Lung (tissue), 12 donors: ENCODE measurements around the gene NXNL1. TPM values are rescaled to one million over a fixed set of nuclear protein-coding genes. Genes with fewer than 3 reads are reported as not detected.

Source experiments
- ATAC-seq: fragments of 200-7000 bp; cut with Tn5 transposase; one replicate; pipeline ENCODE4 v1.9.1; 2020; ENCODE audit warnings: moderate number of reproducible peaks; ENCODE audit not compliant: insufficient read depth, low FRiP score
- DNase-seq, 3 donors: peaks; one replicate each; pipeline ENCODE4 v3.0.0-alpha.2; 2013 to 2017
- H3K27ac ChIP-seq, 2 donors: one replicate each; pipeline ENCODE4 v1.5.1; 2013; ENCODE audit warnings: mild to moderate bottlenecking in 2 of 2, moderate library complexity in 2 of 2, control low read depth in 1 of 2, inconsistent platforms in 1 of 2, low read depth in 1 of 2, low read length in 1 of 2
- H3K27me3 ChIP-seq, 3 donors: one replicate each; pipeline ENCODE4 v1.5.1; 2013; ENCODE audit warnings: low read length in 2 of 3; ENCODE audit not compliant: control insufficient read depth in 3 of 3, insufficient read depth in 3 of 3
- H3K36me3 ChIP-seq, 4 donors: one replicate each; pipeline ENCODE4 v1.5.1; 2013; ENCODE audit warnings: low read length in 4 of 4, mild to moderate bottlenecking in 1 of 4, moderate library complexity in 1 of 4; ENCODE audit not compliant: control insufficient read depth in 4 of 4, insufficient read depth in 4 of 4
- H3K4me1 ChIP-seq, 5 donors: one replicate each; pipeline ENCODE4 v1.5.1; 2013; ENCODE audit warnings: low read length in 5 of 5, mild to moderate bottlenecking in 2 of 5, moderate library complexity in 1 of 5; ENCODE audit not compliant: control insufficient read depth in 5 of 5, insufficient read depth in 5 of 5
- H3K4me3 ChIP-seq: one replicate; pipeline ENCODE4 v1.5.1; 2013; ENCODE audit warnings: mild to moderate bottlenecking, control low read depth, moderate library complexity
- H3K9ac ChIP-seq, 2 donors: one replicate each; pipeline ENCODE4 v1.5.1; 2013; ENCODE audit warnings: low read length in 2 of 2, control low read depth in 1 of 2; ENCODE audit not compliant: insufficient read depth in 1 of 2
- H3K9me3 ChIP-seq, 4 donors: one replicate each; pipeline ENCODE4 v1.5.1; 2013; ENCODE audit warnings: low read length in 3 of 4, mild to moderate bottlenecking in 1 of 4, moderate library complexity in 1 of 4; ENCODE audit not compliant: control insufficient read depth in 4 of 4, insufficient read depth in 3 of 4
- WGBS, 2 donors: extraction: QIAGEN DNeasy Blood & Tissue Kit; methylation state at CpG; one replicate each; pipeline ENCODE4 v1.1.7; 2013; 5-methylcytosine and 5-hydroxymethylcytosine counted together
- polyA plus RNA-seq, 2 donors: library from polyadenylated mRNA; stranded (reverse); fragments of 200-250 nt; gene quantifications; one replicate each; pipeline ENCODE4 v1.2.1, GENCODE V29; 2013
- total RNA-seq, 2 donors: library from RNA; depleted of rRNA in 1 of 2; stranded (reverse); fragments of >200 nt in 1 of 2; gene quantifications; one replicate each; pipeline ENCODE4 v1.2.1, GENCODE V29; 2014 to 2021
- TF ChIP-seq, protein P1 (sequence below): IDR thresholded peaks from 2 replicates; pipeline ENCODE4 v1.5.1; 2012; ENCODE audit warnings: mild to moderate bottlenecking; ENCODE audit errors: control extremely low read depth, extremely low read depth
- donor health status: control.
- donor health status: control.
- donor health status: Bipolar disorder and iron deficiency.
- donor health status: healthy.
- donor health status: DM: yes; HTN: yes; CAD: no.

Gene NXNL1
- total and polyA plus RNA-seq, 4 donors, result not detected

DNA sequence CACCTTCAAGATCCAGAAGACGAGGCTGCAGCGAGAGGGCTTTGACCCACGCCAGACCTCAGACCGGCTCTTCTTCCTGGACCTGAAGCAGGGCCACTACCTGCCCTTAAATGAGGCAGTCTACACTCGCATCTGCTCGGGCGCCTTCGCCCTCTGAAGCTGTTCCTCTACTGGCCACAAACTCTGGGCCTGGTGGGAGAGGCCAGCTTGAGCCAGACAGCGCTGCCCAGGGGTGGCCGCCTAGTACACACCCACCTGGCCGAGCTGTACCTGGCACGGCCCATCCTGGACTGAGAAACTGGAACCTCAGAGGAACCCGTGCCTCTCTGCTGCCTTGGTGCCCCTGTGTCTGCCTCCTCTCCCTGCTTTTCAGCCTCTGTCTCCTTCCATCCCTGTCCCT is 43.7 kb upstream of the NXNL1 start:
- H3K27me3 ChIP-seq, result no peaks in the 10 kb centered on the region
- no peak overlapping the region for H3K9ac ChIP-seq
- no peak overlapping the region for H3K4me3 ChIP-seq
- ATAC-seq, result no peak
- TF ChIP-seq, protein P1, sequence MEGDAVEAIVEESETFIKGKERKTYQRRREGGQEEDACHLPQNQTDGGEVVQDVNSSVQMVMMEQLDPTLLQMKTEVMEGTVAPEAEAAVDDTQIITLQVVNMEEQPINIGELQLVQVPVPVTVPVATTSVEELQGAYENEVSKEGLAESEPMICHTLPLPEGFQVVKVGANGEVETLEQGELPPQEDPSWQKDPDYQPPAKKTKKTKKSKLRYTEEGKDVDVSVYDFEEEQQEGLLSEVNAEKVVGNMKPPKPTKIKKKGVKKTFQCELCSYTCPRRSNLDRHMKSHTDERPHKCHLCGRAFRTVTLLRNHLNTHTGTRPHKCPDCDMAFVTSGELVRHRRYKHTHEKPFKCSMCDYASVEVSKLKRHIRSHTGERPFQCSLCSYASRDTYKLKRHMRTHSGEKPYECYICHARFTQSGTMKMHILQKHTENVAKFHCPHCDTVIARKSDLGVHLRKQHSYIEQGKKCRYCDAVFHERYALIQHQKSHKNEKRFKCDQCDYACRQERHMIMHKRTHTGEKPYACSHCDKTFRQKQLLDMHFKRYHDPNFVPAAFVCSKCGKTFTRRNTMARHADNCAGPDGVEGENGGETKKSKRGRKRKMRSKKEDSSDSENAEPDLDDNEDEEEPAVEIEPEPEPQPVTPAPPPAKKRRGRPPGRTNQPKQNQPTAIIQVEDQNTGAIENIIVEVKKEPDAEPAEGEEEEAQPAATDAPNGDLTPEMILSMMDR, result no peak
- H3K27ac ChIP-seq, result no peak overlapping the region
- H3K4me1 ChIP-seq, result peaks cover 0 to 15% (median 5%) of the 10 kb centered on the region in 5 donors
- H3K9me3 ChIP-seq, result no peaks in the 10 kb centered on the region
- H3K36me3 ChIP-seq, result peaks cover 0 to 15% (median 10%) of the 10 kb centered on the region in 4 donors
- 92 to 94% methylated on average over 13 of the region's 13 CpGs for WGBS, 2 donors
- DNase-seq, result no peak

DNA sequence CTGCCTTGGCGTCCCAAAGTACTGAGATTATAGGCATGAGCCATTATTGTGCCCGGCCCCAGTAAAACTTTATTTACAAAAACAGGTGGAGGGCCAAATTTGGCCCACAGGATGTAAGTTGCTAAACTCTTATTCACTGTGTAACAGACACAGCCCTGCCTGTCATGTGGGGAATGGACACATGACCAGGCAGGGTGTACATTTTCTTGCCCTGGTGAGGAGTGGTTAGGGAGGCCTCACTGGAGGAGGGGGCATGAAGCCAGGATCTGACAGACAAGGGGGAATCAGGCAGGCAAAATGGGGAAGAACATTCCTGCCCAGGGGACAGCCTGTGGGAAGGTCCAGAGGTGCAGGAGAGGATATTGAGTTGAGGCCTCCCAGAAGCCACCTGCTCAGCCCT is 43.3 kb upstream of the NXNL1 start:
- Histone ChIP-seq H3K9me3 (no peaks in the 10 kb centered on the region), H3K4me3 (no peak overlapping the region), H3K9ac (no peak overlapping the region), H3K27ac (peak overlapping the region in 1 of 2 donors; percentile 13), H3K4me1 (peaks cover 0 to 15% (median 5%) of the 10 kb centered on the region in 5 donors), H3K36me3 (peaks cover 0 to 15% (median 10%) of the 10 kb centered on the region in 4 donors), H3K27me3 (no peaks in the 10 kb centered on the region)
- TF ChIP-seq, protein P1, result no peak
- DNase-seq (no peak), ATAC-seq (no peak)
- WGBS, 2 donors, result 90 to 94% methylated on average over 2 of the region's 2 CpGs

DNA sequence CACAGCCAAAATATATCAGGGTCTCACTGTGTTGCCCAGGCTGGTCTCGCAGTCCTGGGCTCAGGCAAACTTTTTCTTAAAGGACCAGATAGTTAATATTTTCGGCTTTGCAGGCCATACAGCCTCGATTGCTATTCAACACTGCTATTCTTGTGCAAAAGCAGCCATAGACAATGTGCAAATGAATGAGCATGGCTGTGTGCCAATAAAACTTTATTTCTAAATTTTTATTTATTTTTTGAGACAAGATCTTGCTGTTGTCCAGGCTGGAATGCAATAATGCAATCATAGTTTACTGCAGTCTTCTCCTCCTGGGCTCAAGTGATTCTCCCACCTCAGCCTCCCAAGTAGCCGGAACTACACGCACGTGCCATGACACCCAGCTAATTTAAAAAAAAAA is 42.5 kb upstream of the NXNL1 start:
- no peaks in the 10 kb centered on the region for H3K9me3 ChIP-seq
- H3K4me1 ChIP-seq, result peaks cover 0 to 13% (median 5%) of the 10 kb centered on the region in 5 donors
- DNase-seq (no peak), ATAC-seq (no peak)
- H3K9ac ChIP-seq, result no peak overlapping the region
- H3K27me3 ChIP-seq, result no peaks in the 10 kb centered on the region
- 96 to 97% methylated on average over 6 of the region's 6 CpGs for WGBS, 2 donors
- H3K27ac ChIP-seq, result no peak overlapping the region
- H3K4me3 ChIP-seq, result no peak overlapping the region
- H3K36me3 ChIP-seq, result peaks cover 0 to 15% (median 10%) of the 10 kb centered on the region in 4 donors
- TF ChIP-seq, protein P1, result no peak
